Loucy (cell line): Measurements from ENCODE around the gene ADAMTS6.

ENCODE experiments used
- EZH2phosphoT487 ChIP-seq: fragments of 200-600 bp; IDR thresholded peaks from 2 replicates; pipeline ENCODE4 v1.6.1; 2018; ENCODE audit warnings: antibody characterized with exemption, mild to moderate bottlenecking, moderate library complexity, borderline replicate concordance
- TF ChIP-seq, protein P1 (sequence below): fragments of 200-600 bp; sonication (generic); conservative IDR thresholded peaks from 2 replicates; pipeline ENCODE4 v1.5.1; 2014; ENCODE audit warnings: mild to moderate bottlenecking, antibody characterized with exemption, low read length

GRCh38 chr5:65332591-65332990 lies 149.1 kb downstream of the ADAMTS6 start:
- TF ChIP-seq, protein P1, sequence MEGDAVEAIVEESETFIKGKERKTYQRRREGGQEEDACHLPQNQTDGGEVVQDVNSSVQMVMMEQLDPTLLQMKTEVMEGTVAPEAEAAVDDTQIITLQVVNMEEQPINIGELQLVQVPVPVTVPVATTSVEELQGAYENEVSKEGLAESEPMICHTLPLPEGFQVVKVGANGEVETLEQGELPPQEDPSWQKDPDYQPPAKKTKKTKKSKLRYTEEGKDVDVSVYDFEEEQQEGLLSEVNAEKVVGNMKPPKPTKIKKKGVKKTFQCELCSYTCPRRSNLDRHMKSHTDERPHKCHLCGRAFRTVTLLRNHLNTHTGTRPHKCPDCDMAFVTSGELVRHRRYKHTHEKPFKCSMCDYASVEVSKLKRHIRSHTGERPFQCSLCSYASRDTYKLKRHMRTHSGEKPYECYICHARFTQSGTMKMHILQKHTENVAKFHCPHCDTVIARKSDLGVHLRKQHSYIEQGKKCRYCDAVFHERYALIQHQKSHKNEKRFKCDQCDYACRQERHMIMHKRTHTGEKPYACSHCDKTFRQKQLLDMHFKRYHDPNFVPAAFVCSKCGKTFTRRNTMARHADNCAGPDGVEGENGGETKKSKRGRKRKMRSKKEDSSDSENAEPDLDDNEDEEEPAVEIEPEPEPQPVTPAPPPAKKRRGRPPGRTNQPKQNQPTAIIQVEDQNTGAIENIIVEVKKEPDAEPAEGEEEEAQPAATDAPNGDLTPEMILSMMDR, result no peak
- no peak for TF ChIP-seq EZH2phosphoT487
